HG03097 (cell line): ENCODE results near the gene PPP6R1.
A peak's percentile ranks its signal among the peaks of the same experiment; 100 is the strongest.

ENCODE experiments used
- ATAC-seq: cut with Tn5 transposase; IDR thresholded peaks from one replicate; pipeline ENCODE4 v1.9.1; 2021; ENCODE audit not compliant: unreplicated experiment, low FRiP score

Gene PPP6R1

DNA sequence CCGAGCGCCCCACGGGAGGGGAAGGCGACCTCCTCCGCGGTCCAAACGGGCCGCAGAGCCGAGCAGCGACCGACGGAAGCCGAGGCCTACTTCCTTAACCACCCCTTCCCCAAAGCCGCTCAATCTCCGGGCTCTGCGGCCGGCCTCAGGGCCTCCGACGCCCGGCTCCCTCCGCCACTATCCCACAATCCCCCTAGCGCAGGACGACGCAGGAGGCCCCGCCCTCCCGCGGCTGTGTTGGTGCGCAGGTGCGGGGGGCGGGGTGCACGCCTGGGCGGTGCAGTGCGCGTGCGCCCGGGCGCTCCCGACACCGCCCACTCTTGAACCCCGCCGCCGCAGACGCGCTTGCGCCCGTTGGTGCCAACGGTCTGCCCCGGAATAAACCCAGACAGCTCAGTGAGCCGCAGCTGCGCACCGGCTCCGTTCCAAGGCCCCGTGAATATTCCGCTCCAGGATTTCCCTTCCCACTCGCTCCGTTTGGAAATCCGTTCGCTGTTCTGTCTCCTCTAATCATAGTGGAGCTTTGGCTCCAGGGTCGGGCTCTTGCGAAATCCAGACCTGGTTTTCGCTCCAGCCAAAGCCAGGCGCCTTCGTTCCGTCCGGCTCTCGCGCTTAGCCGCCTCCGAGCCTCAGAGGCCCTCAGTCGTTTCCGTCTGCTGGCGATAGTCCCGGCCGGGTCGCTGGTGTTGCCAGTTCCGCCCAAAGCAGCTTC lies at the start of gene PPP6R1:
Gene PPP6R1 (minus strand): TSS at position 190 of the 712 bp plus-strand sequence. CDS start 11,914 bp downstream, outside the sequence.
- ATAC-seq = peak; percentile 62

- no peak for ATAC-seq
Measured at GRCh38 chr19:55308281-55308680, 49.5 kb upstream of the PPP6R1 start.

DNA sequence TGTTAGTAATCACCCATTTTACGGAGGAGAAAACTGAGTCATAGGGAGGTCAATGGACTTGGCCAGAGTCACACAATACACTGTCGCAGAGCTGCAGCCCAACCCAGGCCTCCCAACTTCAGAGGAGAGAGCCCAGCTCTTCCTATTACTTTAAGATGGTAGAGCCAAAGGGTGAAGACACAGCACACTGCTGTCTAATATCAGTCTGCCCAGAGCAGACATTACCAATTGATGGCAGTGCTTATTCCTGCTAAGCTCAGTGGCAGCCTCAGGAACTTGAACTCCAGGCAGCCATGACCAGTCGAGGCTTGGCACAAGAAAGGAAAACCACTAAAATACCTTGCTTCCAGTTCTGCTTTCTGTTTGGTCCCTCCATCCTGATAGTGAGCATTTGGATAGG lies 47.9 kb upstream of the PPP6R1 start:
- no peak for ATAC-seq

DNA sequence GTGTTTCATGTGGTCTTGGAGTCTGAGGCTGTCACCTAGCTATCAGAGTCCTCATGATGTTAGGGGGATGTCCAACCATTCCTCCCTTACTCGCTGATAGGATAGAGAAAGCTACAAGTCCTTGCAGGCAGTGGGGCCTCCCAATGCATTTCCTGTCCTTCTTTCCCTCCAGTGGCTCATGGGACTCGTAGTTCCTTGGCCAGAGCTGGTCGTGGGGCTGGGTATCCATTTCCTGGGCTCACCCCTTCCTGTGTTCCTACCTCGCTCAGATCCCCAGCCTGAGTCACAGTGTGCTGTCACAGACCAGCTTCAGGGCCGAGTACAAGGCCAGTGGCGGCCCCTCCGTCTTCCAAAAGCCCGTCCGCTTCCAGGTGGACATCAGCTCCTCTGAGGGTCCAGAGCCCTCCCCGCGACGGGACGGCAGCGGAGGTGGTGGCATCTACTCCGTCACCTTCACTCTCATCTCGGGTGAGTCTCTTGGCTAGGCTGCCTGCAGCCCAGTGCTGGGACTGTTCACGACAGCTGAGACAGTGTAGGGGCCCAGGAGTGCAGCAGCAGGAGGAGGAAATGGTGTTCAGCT lies 47.3 kb upstream of the PPP6R1 start:
- ATAC-seq = no peak

- no peak for ATAC-seq
Measured at GRCh38 chr19:55305491-55305890, 46.7 kb upstream of the PPP6R1 start.

GRCh38 chr19:55304980-55305379 lies 46.2 kb upstream of the PPP6R1 start:
- ATAC-seq = no peak

DNA sequence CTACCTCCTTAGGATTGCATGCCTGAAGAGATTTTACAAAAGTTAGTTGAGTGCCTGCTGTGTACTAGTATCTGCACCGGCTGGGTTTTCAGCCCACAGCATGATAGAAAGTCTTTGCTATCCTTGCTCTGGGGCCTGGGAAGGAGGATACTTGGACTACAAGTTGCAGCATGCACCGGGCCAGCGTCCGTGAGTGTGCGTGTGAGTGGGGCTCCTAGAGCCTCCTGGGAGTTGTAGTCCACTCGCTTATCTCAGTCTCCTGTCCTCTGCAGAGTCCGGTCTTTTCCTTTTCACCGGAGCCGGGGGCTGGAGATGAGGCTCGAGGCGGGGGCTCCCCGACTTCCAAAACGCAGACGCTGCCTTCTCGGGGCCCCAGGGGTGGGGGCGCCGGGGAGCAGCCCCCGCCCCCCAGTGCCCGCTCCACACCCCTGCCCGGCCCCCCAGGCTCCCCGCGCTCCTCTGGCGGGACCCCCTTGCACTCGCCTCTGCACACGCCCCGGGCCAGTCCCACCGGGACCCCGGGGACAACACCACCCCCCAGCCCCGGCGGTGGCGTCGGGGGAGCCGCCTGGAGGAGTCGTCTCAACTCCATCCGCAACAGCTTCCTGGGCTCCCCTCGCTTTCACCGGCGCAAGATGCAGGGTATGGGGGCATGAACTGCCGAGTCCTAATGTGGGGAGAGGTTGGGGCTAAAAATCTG lies 45.6 kb upstream of the PPP6R1 start:
- no peak for ATAC-seq

GRCh38 chr19:55303477-55303876 lies 44.7 kb upstream of the PPP6R1 start:
- ATAC-seq = no peak

GRCh38 chr19:55302318-55302703 lies 43.5 kb upstream of the PPP6R1 start:
- ATAC-seq = no peak

- no peak for ATAC-seq
Measured at GRCh38 chr19:55301459-55302317, 42.9 kb upstream of the PPP6R1 start.

GRCh38 chr19:55300886-55301458 lies 42.2 kb upstream of the PPP6R1 start:
- ATAC-seq = no peak

DNA sequence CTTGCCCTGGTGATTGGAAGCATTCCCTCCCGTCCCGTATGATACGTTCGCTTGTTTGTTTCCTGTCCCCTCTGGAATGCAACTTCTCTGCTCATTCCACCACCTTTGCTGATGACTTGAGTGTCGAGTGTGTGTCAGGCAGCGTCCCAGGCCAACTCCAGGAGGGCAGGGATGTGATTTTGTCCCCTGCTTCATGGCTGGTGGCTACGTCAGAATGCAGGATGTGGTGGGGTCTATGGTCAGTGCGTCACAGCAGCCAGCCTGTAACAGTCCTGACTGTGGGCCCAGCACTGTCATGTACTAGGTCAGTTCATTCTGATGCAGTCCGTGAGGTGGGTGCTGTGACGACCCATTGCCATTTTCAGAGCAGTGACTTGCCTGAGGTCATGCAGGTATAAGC lies 41.2 kb upstream of the PPP6R1 start:
- no peak for ATAC-seq

- no peak for ATAC-seq
Measured at GRCh38 chr19:55297267-55297666, 38.5 kb upstream of the PPP6R1 start.

DNA sequence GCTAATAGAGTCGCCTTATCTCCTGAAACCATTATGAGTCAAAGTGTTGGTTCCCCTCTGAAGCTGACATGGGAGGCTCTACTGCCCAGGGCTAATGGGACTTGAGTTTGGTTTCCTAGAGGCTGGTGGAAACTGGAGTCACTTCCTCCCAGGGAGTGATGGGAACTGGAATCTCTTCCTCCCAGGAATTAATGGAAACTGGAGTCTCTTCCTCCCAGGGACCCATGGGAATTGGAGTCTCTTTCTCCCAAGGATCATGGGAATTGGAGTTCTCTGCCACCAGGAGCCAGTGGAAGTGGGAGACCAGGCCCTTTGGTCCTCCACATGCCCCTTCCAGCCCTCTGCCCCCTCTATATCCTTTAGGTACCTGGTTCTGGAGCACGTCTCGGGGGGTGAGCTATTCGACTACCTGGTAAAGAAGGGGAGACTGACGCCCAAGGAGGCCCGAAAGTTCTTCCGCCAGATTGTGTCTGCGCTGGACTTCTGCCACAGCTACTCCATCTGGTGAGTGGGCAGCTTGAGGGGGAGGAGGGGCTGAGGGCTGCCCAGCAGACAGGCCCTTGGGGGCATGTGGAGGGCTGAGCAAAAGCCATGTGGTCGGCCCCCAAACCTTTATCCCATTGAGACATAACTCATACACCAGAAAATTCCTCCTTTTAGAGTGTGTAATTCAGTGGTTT lies 30.4 kb upstream of the PPP6R1 start:
- ATAC-seq = no peak

GRCh38 chr19:55287361-55288079 lies 28.7 kb upstream of the PPP6R1 start:
- no peak for ATAC-seq

DNA sequence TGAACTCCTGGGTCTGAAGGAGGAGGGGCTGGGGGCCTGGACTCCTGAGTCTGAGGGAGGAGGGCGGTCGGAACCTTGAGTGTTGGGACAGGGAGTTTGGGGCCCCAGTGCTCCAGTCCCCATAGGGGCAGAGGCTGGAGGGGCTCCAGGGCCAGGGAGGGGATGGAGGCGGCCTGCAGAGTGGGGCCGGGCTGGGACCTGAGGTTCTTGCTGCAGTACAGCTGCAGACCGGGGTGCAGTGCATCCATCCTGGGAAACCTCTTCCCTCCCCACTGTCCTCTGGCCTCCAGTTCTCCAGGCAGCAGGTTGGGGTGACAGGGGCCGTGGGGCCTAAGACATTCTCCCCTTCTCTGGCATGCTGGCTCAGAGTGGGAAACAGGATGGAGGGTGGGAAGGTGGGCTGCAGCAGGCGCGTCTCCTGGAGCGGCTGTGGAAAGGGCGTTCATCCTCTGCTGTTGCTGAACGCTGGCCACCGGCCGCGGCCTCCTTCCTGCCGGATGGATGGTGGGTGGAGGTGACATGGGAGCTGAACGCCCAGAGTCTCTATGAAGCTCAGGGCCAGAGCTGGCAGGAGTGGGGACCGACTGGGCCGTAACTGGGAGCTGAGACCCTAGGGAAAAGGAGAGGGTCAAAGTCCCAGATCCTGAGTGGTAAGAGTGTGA lies 26.5 kb upstream of the PPP6R1 start:
- ATAC-seq = no peak

GRCh38 chr19:55284405-55285058 lies 25.7 kb upstream of the PPP6R1 start:
- no peak for ATAC-seq
